HG03060 (cell line): ENCODE data around the gene HAS3.

ENCODE experiments used
- ATAC-seq: cut with Tn5 transposase; IDR thresholded peaks from one replicate; pipeline ENCODE4 v1.9.1; 2021; ENCODE audit warnings: low read depth, moderate number of reproducible peaks; ENCODE audit not compliant: unreplicated experiment

The HAS3 gene

GRCh38 chr16:69089091-69089910 lies 16.2 kb upstream of the HAS3 start:
- ATAC-seq, result no peak

- no peak for ATAC-seq
Observed at GRCh38 chr16:69093974-69094373, 11.5 kb upstream of the HAS3 start.

GRCh38 chr16:69094501-69094900 lies 11.0 kb upstream of the HAS3 start:
- ATAC-seq, result no peak

GRCh38 chr16:69095193-69095592 lies 10.3 kb upstream of the HAS3 start:
- ATAC-seq, result no peak

GRCh38 chr16:69100071-69100691 lies 5.3 kb upstream of the HAS3 start:
- no peak for ATAC-seq

GRCh38 chr16:69106491-69107315 lies 1.2 kb downstream of the HAS3 start:
- no peak for ATAC-seq

- ATAC-seq, result no peak
Observed at GRCh38 chr16:69107316-69107962, 2.0 kb downstream of the HAS3 start.

GRCh38 chr16:69108064-69108904 lies 2.8 kb downstream of the HAS3 start:
- ATAC-seq, result no peak

GRCh38 chr16:69108905-69109252 lies 3.4 kb downstream of the HAS3 start:
- ATAC-seq, result no peak

- no peak for ATAC-seq
Observed at GRCh38 chr16:69109486-69110270, 4.2 kb downstream of the HAS3 start.

- ATAC-seq, result no peak
Observed at GRCh38 chr16:69110406-69110805, 5.0 kb downstream of the HAS3 start.

- ATAC-seq, result no peak
Observed at GRCh38 chr16:69111216-69111875, 5.9 kb downstream of the HAS3 start.

- no peak for ATAC-seq
Observed at GRCh38 chr16:69111876-69112230, 6.4 kb downstream of the HAS3 start.

- no peak for ATAC-seq
Observed at GRCh38 chr16:69112285-69113129, 7.1 kb downstream of the HAS3 start.

- ATAC-seq, result no peak
Observed at GRCh38 chr16:69113216-69113615, 7.8 kb downstream of the HAS3 start.

- ATAC-seq, result no peak
Observed at GRCh38 chr16:69114346-69114975, 9.0 kb downstream of the HAS3 start.

GRCh38 chr16:69114976-69115355 lies 9.5 kb downstream of the HAS3 start:
- ATAC-seq, result no peak

- ATAC-seq, result no peak
Observed at GRCh38 chr16:69115361-69115760, 9.9 kb downstream of the HAS3 start.
